ELR (cell line): ENCODE results near the gene IQCK.
"Not testable (repeated sequence)": the region's sequence is repeated elsewhere in the genome, so short reads cannot be mapped to it uniquely, and the experiment has no call there.

Experiments
- DNase-seq: peaks from one replicate; pipeline ENCODE4 v3.0.0-alpha.2; 2015; ENCODE audit warnings: low read depth

Gene IQCK

DNA sequence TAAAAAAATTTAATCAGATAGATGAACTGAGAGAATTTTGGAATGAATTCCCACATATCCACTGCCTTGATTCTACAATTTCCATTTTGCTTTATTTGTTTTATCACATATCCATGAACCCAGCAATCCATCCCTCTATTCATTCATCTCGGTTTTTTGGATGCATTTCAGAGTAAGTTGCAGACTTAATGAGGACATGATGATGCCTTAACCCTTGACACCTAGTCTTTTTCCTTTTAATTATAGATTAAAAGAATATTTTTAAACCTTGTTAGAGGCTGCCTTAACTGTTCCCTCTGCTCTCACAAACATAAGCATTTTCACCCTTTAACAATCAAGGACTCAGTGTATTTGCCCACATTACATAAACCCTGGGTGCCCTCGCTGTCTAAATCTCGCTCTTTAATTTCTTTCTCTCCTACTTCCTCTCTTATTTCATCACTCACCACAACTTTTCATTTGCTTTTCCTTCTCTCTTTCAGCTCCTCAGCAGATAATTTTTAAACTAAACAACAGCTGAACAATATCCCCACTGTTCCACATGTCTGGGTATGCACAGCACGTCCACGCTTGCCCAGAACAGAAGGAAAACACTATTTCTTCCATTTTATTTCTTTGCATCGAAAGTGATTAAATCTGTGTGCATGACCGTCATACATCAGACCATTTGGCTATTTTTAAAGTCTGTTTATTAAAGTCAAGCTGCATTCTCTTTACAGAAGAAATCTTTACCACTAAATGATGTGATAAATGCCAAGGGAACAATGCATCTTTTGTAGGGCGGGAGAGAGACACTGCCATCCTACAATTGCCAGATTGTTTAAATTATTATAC, 39.9 kb downstream of the IQCK start:
- DNase-seq, result no peak

DNA sequence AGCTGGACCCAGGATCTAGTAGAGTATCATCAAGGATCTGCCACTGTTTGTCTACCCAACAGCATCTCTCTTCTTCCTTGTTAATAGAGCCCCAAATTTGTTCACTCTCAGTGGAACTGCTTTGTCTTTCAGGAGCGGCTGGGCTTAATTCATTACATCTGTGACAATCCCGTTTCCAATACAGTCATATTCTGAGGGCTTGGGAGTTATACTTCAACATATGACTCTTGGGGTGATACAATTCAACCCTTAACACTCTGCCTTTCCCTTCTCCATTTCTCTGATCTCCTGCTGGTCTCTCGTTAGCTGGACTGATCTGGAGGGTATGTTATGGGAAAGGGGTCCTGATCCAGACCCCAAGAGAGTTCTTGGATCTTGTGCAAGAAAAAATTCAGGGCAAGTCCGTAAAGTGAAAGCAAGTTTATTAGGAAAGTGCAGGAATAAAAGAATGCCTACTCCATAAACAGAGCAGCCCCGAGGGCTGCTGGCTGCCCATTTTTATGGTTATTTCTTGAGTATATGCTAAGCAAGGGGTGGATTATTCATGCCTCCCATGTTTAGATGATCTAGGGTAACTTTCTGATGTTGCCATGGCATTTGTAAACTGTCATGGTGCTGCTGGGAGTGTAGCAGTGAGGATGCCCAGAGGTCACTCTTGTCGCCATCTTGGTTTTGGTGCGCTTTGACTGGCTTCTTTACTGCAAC, 42.4 kb downstream of the IQCK start:
- no peak for DNase-seq

DNA sequence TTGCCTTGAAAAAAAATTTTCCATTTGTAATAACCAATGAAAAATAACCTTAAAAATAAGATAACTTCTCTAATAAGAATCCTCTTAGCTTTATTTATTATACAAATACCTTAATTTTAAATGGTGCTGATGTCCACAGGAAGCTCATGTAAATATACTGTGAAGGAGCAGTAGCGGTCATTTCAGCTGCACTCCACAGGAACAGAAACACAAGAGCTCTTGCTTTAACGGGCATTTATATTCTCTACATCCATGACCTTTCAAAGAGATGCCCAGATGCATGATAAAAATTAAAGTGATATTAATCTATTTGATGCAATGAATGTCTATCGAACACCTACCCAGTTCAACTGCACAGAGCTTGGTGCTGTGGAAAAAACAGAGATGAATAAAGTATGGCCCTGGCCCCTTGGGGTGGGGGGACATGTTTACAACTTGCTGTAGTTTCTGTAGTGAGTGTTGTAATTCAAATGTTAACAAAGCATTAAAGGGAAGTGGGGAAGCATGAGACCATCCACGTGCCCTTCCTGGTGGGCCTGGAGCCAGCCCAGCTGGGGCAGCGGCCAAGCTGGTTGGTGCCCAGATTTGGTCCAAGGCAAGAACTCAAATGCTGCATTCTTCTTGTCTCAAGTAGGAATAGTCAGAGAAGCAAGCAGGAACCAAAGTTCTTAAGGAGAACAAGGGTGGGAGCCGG, 47.9 kb downstream of the IQCK start:
- no peak for DNase-seq

DNA sequence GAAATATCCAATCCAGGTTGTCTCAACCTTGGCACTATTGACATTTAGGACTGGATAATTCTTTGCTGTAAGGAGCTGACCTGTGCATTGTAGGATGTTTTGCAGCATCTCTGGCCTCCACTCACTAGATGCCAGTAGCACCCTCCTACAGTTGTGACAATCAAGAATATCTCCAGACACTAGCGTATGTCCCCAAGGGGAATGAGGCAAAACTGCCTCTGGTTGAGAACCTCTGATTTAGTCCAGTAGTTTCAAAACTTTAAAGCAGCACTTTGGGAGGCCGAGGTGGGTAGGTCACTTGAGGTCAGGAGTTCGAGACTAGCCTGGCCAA, 48.4 kb downstream of the IQCK start:
- DNase-seq, result no peak

- DNase-seq, result no peak
Observed at GRCh38 chr16:19766988-19767387, 48.9 kb downstream of the IQCK start.

DNA sequence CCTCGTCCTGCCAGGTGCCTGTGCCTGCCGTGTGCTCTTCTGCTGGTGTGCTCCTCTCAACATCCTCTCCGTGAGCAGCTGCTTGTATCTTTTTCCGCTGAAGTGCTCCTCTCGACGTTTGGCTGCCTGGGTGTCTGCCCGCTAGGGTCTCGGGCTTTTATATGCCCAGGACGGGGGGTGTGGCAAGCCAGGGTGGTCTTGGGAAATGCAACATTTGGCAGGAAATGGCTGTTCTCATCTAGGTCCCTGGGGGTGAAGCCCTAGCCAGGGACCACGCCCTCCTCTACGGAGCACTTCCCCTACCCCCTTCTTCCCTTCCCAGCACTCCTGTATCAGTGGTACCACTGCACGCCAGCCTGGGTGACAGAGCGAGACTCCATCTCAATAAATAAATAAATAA, 49.4 kb downstream of the IQCK start:
- DNase-seq, result no peak

DNA sequence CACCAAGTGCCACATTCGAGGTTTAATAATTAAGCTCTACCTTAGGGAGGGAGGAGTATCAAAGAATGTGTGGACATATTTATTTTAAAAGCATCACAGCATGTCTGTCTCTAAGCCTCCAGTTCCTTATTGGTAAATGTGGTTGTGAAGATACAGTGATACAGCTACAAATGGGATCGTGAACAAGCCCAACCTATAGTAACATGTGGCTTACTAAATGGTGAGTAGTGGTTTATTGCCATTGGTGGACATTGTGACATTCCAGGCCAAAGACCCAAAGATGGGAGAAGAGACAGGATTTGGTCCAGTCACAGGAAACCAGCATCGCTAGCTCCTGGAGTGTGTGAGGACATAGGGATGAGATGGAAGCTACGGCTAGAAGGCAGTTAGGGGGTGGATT, 51.2 kb downstream of the IQCK start:
- DNase-seq, result no peak

DNA sequence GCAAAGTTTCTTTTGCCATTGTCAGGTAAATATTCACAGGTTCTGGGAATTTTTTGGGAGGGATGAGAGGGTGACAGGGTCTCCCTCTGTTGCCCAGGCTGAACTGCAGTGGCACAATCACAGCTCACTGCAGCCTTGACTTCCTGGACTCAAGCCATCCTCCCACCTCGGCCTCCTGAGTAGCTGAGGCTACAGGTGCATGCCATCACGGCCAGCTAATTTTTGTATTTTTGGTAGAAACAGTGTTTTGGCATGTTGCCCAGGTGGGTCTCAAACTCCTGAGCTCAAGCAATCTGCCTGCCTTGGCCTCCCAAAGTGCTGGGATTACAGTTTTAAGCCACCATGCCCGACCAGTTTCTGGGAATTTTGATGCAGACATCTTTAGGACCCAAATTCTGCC, 53.0 kb downstream of the IQCK start:
- no peak for DNase-seq

- DNase-seq, result no peak
Observed at GRCh38 chr16:19771796-19772195, 53.7 kb downstream of the IQCK start.

DNA sequence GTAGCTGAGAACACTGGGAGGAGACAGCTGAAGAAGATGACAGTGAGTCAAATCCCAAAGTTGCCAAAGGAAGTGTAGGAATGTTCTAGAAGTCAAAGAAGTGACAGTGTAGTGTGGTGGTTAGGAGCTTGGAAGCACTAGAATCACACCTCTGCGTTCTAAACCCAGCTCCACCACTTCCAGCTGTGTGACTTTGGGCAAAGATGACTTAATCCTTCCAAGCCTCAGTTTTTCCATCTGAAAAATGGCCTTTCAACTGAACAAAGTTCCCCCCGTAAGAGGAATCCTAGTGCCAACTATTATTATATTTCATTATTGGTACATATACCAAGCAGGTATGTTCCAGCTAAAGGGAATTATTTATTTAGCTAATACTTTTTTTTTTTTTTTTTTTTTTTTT, 56.0 kb downstream of the IQCK start:
- DNase-seq, result no peak

DNA sequence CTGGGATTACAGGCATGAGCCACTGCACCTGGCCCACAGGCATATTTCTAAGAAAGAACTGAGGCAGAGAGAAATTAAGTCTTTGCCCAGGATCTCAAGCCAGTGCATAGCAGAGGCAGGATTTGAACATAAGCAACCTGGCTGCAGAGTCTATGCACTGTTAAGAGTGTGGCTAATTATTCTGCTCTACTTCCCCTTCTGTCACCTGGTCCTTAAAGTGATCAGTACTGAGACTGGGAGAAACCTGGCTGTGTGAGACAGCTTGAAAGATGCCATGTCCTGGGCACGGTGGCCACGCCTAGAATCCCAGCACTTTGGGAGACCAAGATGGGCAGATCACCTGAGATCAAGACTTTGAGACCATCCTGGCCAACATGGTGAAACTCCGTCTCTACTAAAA, 58.1 kb downstream of the IQCK start:
- no peak for DNase-seq

- DNase-seq, result no peak
Observed at GRCh38 chr16:19776565-19776964, 58.5 kb downstream of the IQCK start.

- no peak for DNase-seq
Observed at GRCh38 chr16:19780321-19780720, 62.2 kb downstream of the IQCK start.

- no peak for DNase-seq
Observed at GRCh38 chr16:19781226-19781625, 63.2 kb downstream of the IQCK start.

DNA sequence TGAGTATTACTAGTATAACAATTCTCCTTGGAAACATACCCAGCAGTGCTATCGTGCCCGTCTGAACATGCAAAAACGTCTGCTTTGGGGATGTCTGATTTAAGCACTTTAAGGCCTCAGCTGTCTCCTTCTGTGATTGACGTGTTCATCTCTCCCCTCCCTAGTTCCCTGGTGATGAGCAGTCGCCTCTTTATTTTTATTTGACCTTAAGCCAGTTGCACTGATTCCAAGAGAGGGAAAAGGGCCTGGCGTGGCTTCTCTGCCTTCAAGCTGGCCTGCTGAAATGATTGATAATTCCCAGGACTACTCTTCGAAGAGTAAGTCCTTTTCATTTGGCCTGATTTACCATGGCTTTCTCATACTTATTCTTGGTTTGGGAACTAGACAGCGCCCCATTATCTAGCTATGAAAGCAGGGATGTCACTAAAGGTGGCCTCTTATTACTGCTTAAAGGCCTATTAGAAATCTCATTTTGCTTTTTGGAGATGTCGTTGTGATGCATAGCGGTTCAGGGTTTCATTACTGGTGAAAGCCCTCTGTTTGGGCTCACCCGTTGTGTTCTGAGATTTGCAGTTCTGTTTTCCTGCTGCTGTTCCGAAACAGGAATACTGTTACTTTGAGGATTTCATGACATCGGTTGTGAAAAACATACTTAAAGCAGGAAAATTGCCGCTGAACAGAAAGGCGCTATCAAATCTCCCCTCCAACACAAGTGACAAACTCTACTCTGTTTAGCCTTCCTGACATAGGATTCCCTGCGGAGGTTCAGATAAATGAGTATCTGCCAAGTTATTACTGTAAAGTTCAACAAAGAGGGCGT, 65.5 kb downstream of the IQCK start:
- no peak for DNase-seq

DNA sequence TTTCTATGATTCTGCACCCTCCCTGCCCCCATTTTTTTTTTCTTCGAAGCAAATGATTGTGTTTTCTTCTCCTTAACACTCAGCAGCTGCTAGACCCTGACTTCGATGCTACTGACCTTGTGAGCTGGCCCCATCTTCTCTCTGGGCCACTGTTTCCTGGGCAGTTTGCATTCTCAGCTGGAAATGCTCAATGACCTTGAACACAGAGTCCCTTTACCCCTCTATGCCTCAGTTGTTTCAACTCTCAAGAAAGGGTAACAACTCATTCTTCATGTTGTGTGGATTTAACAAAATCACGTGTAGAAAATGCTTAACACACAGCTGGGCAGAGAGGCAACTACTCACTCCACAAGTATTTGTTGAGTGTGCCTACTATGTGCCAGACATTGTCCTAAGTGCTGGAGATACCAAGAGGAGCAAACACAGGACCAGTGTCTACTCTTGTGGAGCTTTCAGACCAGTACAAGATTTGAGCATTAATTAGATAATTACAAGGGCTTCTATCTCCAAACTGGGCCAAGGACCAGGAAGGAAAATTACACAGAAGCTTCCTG, 66.2 kb downstream of the IQCK start:
- DNase-seq, result no peak

- DNase-seq, result no peak
Observed at GRCh38 chr16:19785081-19785480, 67.0 kb downstream of the IQCK start.

DNA sequence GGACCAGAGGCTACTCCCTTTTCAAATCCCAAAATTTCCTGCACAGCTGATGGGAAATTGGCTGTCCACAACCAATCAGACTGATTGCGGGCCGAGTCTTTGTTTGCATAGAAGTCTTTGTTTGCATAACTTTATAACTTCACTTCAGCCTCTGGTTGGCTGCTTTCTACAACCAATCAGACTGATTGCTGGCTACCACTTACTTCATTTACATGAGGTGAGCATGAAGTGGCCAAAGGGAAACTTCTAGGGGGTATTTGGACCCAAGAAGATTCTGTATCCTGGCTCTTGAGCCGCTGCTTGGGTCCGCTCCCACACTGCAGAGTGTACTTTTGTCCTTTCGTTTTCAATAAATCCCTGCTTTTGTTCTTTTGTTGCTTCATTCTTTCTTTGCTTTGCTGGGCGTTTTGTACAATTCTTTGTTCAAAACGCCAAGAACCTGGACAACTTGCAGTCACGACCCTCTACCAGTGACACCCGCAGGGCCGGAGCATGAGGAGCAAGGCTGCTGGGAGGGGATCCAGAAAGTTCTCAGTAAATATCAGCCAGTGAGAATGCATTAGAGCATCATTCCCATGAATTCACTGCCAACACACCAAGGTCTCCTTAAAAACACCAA, 67.5 kb downstream of the IQCK start:
- DNase-seq, result no peak

GRCh38 chr16:19801369-19801768, 83.3 kb downstream of the IQCK start:
- not testable (repeated sequence) for DNase-seq

DNA sequence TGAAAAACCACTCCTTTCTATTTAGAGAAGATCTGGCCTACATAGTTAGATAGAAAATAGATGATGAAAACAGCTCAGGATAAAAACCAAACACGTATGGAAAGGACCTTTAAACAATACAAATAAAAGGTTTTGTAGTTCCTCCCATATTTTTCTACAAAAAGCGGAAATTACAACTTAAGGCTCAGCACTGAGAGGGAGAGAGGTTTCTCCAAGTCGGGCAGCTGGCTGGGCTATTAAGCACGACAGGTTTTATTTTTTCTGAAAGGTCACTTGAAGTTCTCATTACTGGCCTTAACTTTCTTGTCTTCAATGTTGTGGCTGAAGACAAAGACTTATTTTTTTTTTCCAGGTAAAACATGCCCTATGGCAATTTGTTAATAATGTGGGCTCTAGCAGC, 83.8 kb downstream of the IQCK start:
- not testable (repeated sequence) for DNase-seq

- DNase-seq, result no peak
Observed at GRCh38 chr16:19802612-19803011, 84.5 kb downstream of the IQCK start.
